H1 (cell line): ENCODE measurements around the gene F3. TPM values are rescaled to one million over a fixed set of nuclear protein-coding genes. Genes with fewer than 3 reads are reported as not detected.

Source experiments
- ASH2L ChIP-seq: fragments of 200-600, 300-600 bp; sonication (generic); IDR thresholded peaks from one replicate; pipeline ENCODE4 v1.7.1; 2017; ENCODE audit warnings: low read length
- ATF2 ChIP-seq: IDR thresholded peaks from 2 replicates; pipeline ENCODE4 v1.6.1; 2012; ENCODE audit warnings: low read length, inconsistent platforms
- BCL11A ChIP-seq, 2 experiments: IDR thresholded peaks; one replicate each; pipeline ENCODE4 v1.6.1; 2011; ENCODE audit warnings: low read depth in 2 of 2, low read length in 2 of 2, mild to moderate bottlenecking in 2 of 2
- CEBPB ChIP-seq: IDR thresholded peaks from 2 replicates; pipeline ENCODE4 v1.6.1; 2012; ENCODE audit warnings: low read depth, low read length
- EGR1 ChIP-seq: IDR thresholded peaks from 2 replicates; pipeline ENCODE4 v1.6.1; 2011; ENCODE audit warnings: low read depth, low read length, borderline replicate concordance
- EP300 ChIP-seq, 2 experiments: IDR thresholded peaks; 1 replicate in 1 of 2; 2 replicates in 1 of 2; pipeline ENCODE4 v1.6.1; 2011 to 2012; ENCODE audit warnings: low read depth in 2 of 2, low read length in 2 of 2, mild to moderate bottlenecking in 2 of 2, borderline replicate concordance in 1 of 2, inconsistent platforms in 1 of 2, moderate library complexity in 1 of 2
- HDAC6 ChIP-seq: IDR thresholded peaks from one replicate; pipeline ENCODE4 v1.7.1; 2012; ENCODE audit warnings: low read depth, mild to moderate bottlenecking, inconsistent platforms, low read length, moderate library complexity
- JUN ChIP-seq: IDR thresholded peaks from 2 replicates; pipeline ENCODE4 v1.6.1; 2011; ENCODE audit warnings: low read depth, mild to moderate bottlenecking, improper control_type of control experiment, low read length
- KDM4A ChIP-seq: IDR thresholded peaks from one replicate; pipeline ENCODE4 v1.7.1; 2012; ENCODE audit warnings: low read depth, mild to moderate bottlenecking, moderate library complexity, low read length, inconsistent platforms; ENCODE audit not compliant: severe bottlenecking
- NRF1 ChIP-seq: IDR thresholded peaks from 2 replicates; pipeline ENCODE4 v1.6.1; 2011; ENCODE audit warnings: mild to moderate bottlenecking, low read depth, low read length, improper control_type of control experiment
- PHF8 ChIP-seq: fragments of 200-600 bp; sonication (generic); conservative IDR thresholded peaks from 2 replicates; pipeline ENCODE4 v1.7.1; 2012; ENCODE audit warnings: low read depth, mild to moderate bottlenecking, inconsistent platforms, low read length, moderate library complexity
- POLR2A ChIP-seq, 2 experiments: IDR thresholded peaks; 1 replicate in 1 of 2; 2 replicates in 1 of 2; pipeline ENCODE4 v1.6.1; 2011; ENCODE audit warnings: low read depth in 2 of 2, low read length in 2 of 2, mild to moderate bottlenecking in 2 of 2; ENCODE audit errors: control extremely low read depth in 1 of 2
- POLR2AphosphoS5 ChIP-seq: IDR thresholded peaks from 2 replicates; pipeline ENCODE4 v1.6.1; 2011; ENCODE audit warnings: low read depth, low read length
- RBBP5 ChIP-seq: IDR thresholded peaks from 2 replicates; pipeline ENCODE4 v1.7.1; 2012; ENCODE audit warnings: low read depth, mild to moderate bottlenecking, inconsistent platforms, low read length, moderate library complexity, borderline replicate concordance
- SAP30 ChIP-seq: fragments of 300-600 bp; sonication (generic); IDR thresholded peaks from 2 replicates; pipeline ENCODE4 v1.7.1; 2012; ENCODE audit warnings: low read length, moderate library complexity, mild to moderate bottlenecking, inconsistent platforms; ENCODE audit not compliant: insufficient read depth, insufficient replicate concordance
- SIRT6 ChIP-seq: IDR thresholded peaks from one replicate; pipeline ENCODE4 v1.7.1; 2012; ENCODE audit warnings: low read length, inconsistent platforms
- SRF ChIP-seq: IDR thresholded peaks from 2 replicates; pipeline ENCODE4 v1.6.1; 2011; ENCODE audit warnings: mild to moderate bottlenecking, low read depth, low read length, moderate library complexity
- SUZ12 ChIP-seq: fragments of 200-600 bp; sonication (generic); IDR thresholded peaks from 2 replicates; pipeline ENCODE4 v1.6.1; 2012; ENCODE audit warnings: mild to moderate bottlenecking, inconsistent platforms, low read length, moderate library complexity, mixed read lengths
- TAF1 ChIP-seq: IDR thresholded peaks from 2 replicates; pipeline ENCODE4 v1.6.1; 2011; ENCODE audit warnings: mild to moderate bottlenecking, low read depth, low read length
- TAF7 ChIP-seq: optimal IDR thresholded peaks from 2 replicates; pipeline ENCODE3; 2011; ENCODE audit warnings: low read depth, mild to moderate bottlenecking, inconsistent platforms, low read length, moderate library complexity, borderline replicate concordance
- TBP ChIP-seq: IDR thresholded peaks from 2 replicates; pipeline ENCODE4 v1.6.1; 2011; ENCODE audit warnings: low read depth, low read length, improper control_type of control experiment
- YY1 ChIP-seq: IDR thresholded peaks from 2 replicates; pipeline ENCODE4 v1.6.1; 2011; ENCODE audit warnings: low read depth, mild to moderate bottlenecking, low read length
- ZNF274 ChIP-seq: IDR thresholded peaks from 2 replicates; pipeline ENCODE4 v1.7.0; 2012; ENCODE audit warnings: low read length, borderline replicate concordance; ENCODE audit errors: extremely low read depth
- polyA plus RNA-seq, 7 experiments: library from polyadenylated mRNA; depleted of rRNA in 3 of 7; stranded (reverse) in 5 of 7; unstranded in 2 of 7; fragments of >200 nt in 5 of 7; fragments of 200-250 nt in 2 of 7; gene quantifications; 1 replicate in 5 of 7; 2 replicates in 1 of 7; 4 replicates in 1 of 7; pipeline versions ENCODE4 v1.2.1 to v1.2.3, GENCODE V29; 2011 to 2013; ENCODE audit warnings: missing spikeins in 2 of 7, mixed read lengths in 2 of 7
- total RNA-seq: library from RNA; stranded (reverse); fragmentation: NEBNext Ultra II Directional; extraction: Animal tissue kit (Norgen Biotek cat#: 25700); gene quantifications from 2 replicates; pipeline ENCODE4 v1.2.1, GENCODE V29; 2021

The F3 gene
- total and polyA plus RNA-seq, 2 of the 8 experiments (the other 6 are each of a cell fraction or from before 2014, with no cell fraction given): 2.6 to 8.6 TPM

DNA sequence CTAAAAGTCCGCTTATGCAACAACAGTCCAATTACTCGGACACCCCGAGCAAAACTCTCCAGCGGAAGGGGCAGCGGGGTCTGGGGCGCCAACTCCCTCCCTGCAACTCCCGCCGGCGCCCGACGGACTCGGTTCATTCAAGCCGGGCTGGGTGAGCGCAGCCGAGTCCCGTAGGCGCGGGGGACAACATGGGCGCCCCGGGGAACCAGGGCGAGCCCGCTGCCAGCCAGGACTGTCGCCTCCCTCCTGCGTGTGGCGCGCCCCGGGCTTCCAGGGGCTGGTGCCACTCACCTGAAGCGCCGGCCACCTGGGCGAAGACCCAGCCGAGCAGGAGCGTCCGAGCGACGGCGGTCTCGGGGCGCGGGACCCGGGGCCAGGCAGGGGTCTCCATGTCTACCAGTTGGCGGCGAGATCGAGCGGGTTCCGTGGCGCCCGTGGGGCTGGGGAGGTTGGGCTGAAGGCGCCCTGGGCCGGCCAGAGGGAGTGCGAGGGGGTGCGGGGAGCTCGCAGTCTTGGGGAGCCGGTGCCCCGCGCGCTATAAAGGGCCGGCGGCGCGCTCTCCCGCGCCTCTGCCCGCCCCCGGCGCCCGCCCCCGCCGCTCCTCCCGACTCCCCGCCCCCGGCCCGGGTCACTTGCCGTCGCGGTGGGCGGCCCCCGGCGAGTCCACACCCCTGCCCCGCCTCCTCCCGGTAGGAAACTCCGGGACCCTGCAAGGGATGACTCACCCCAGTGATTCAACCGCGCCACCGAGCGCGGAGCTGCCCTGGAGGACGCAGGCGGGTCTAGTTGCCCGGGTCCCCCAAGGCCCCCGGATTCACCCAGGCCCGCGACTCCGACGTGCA is at the start of gene F3 (continued):
- no peak for TF ChIP-seq BCL11A (IDR thresholded peaks at IDR 0.05; ENCODE audit: low read depth in 2 of 2, low read length in 2 of 2)
- no peak for TF ChIP-seq CEBPB
- TF ChIP-seq SIRT6: no peak
- peak; percentile 28; the same call in 1 of the 2 replicates for TF ChIP-seq POLR2AphosphoS5
- 0 out of 2 replicates have a peak, but pooled peaks have one; percentile 4 for TF ChIP-seq YY1
- peak; percentile 70; the same call in 1 of the 2 replicates for TF ChIP-seq JUN
- TF ChIP-seq NRF1: no peak
- no peak for TF ChIP-seq SAP30
- no peak for TF ChIP-seq EP300 (IDR thresholded peaks at IDR 0.05; ENCODE audit: borderline replicate concordance in 1 of 2, low read depth in 2 of 2, low read length in 2 of 2)
- TF ChIP-seq HDAC6: no peak
- TF ChIP-seq POLR2A (IDR thresholded peaks at IDR 0.05; ENCODE audit: control extremely low read depth in 1 of 2, low read depth in 2 of 2, low read length in 2 of 2): peak in 1 of 2 experiments; percentile 67; a peak in 2 of 3 replicates
- TF ChIP-seq EGR1: 0 out of 2 replicates have a peak, but pooled peaks have one; percentile 27
- TF ChIP-seq ASH2L: peak; percentile 95
- peak; percentile 74 for TF ChIP-seq TAF1
- peak; percentile 93 for TF ChIP-seq KDM4A
- TF ChIP-seq TBP: peak; percentile 65
- peak; percentile 97 for TF ChIP-seq RBBP5
- TF ChIP-seq PHF8: peak; percentile 72
- no peak for TF ChIP-seq ZNF274
- TF ChIP-seq SUZ12: peak; percentile 45; the same call in 1 of the 2 replicates
- no peak for TF ChIP-seq SRF
- no peak for TF ChIP-seq TAF7
- no peak for TF ChIP-seq ATF2
